HepG2 (cell line): ENCODE data around the gene RASGRP2. TPM values are rescaled to one million over a fixed set of nuclear protein-coding genes. Genes with fewer than 3 reads are reported as not detected.

Experiments used
- ATAC-seq: fragments of 200-7000 bp; cut with Tn5 transposase; 3 replicates; pipeline ENCODE4 v1.9.1; 2020; ENCODE audit warnings: mild to moderate bottlenecking, moderate library complexity
- BruUV-seq: library from RNA; stranded (reverse); fragments of 400-500 nt; replicated peaks from 2 replicates; lab custom pipeline; 2021; lab: Mats Ljungman, UMichigan
- CTCF ChIA-PET: fragments of 300-600 bp; formaldehyde crosslinking; extraction: SDS; loops from one replicate; lab custom pipeline; 2021; ENCODE audit warnings: low total read pairs, inconsistent platforms, low intra/inter-chr PET ratio; lab: Yijun Ruan, JAX
- POLR2A ChIA-PET: fragments of 350-600 bp; sonication (Branson Sonifier 250); formaldehyde crosslinking; loops from one replicate; lab custom pipeline; 2020; ENCODE audit warnings: antibody characterized with exemption, inconsistent platforms; lab: Yijun Ruan, JAX
- DNase-seq: peaks from one replicate; pipeline ENCODE4 v3.0.0-alpha.2; 2015; ENCODE audit warnings: low spot score
- FAIRE-seq: peaks from 3 replicates; lab custom pipeline; 2011; peaks lifted over from hg19 to GRCh38; lab: Jason Lieb, UNC
- H2AFZ ChIP-seq: one replicate; pipeline ENCODE4 v1.6.1; 2011; ENCODE audit warnings: low read length, inconsistent platforms
- H3K27ac ChIP-seq: fragments of 300-600 bp; 3 replicates; pipeline ENCODE4 v1.8.0; 2011; ENCODE audit warnings: mixed run types, mild to moderate bottlenecking, mixed read lengths, low read length, inconsistent platforms; ENCODE audit not compliant: insufficient read depth; ENCODE audit errors: extremely low read length
- H3K27me3 ChIP-seq, 2 experiments: fragments of 200-600 bp in 1 of 2; 2 replicates in 1 of 2; 3 replicates in 1 of 2; pipeline versions ENCODE4 v1.6.0 to v1.8.0; 2011; ENCODE audit warnings: low read length in 2 of 2, mild to moderate bottlenecking in 2 of 2, moderate library complexity in 2 of 2, inconsistent platforms in 1 of 2; ENCODE audit not compliant: insufficient read depth in 2 of 2, control insufficient read depth in 1 of 2
- H3K36me3 ChIP-seq, 2 experiments: fragments of 200-600 bp in 1 of 2; replicated peaks in 1 of 2; 2 replicates in 1 of 2; 3 replicates in 1 of 2; pipeline versions ENCODE4 v1.5.1 to v1.8.0; 2011; ENCODE audit warnings: low read length in 2 of 2, inconsistent platforms in 1 of 2; ENCODE audit not compliant: insufficient read depth in 2 of 2, control insufficient read depth in 1 of 2
- H3K4me1 ChIP-seq: 2 replicates; pipeline ENCODE4 v1.5.1; 2012; ENCODE audit warnings: low read length, inconsistent platforms; ENCODE audit not compliant: insufficient read depth
- H3K4me2 ChIP-seq: 2 replicates; pipeline ENCODE4 v1.6.0; 2011; ENCODE audit warnings: low read depth, low read length, inconsistent platforms
- H3K4me3 ChIP-seq, 3 experiments: fragments of 200-600 bp in 1 of 3; sonication (generic), shearing (Covaris generic) in 1 of 3; replicated peaks in 1 of 3; 2 replicates each; pipeline ENCODE4 v1.5.1; 2011 to 2016; ENCODE audit warnings: low read length in 3 of 3, inconsistent platforms in 2 of 3, low read depth in 2 of 3, mild to moderate bottlenecking in 2 of 3, control low read depth in 1 of 3, mixed read lengths in 1 of 3; ENCODE audit not compliant: insufficient read depth in 1 of 3
- H3K79me2 ChIP-seq: one replicate; pipeline ENCODE4 v1.6.1; 2011; ENCODE audit warnings: low read length, inconsistent platforms; ENCODE audit not compliant: insufficient read depth
- H3K9ac ChIP-seq: 2 replicates; pipeline ENCODE4 v1.6.0; 2011; ENCODE audit warnings: mild to moderate bottlenecking, low read depth, low read length, inconsistent platforms; ENCODE audit not compliant: insufficient read depth
- H3K9me3 ChIP-seq: 2 replicates; pipeline ENCODE4 v1.5.1; 2012; ENCODE audit warnings: mild to moderate bottlenecking, low read length
- H4K20me1 ChIP-seq: 2 replicates; pipeline ENCODE4 v1.6.0; 2011; ENCODE audit warnings: inconsistent platforms, mild to moderate bottlenecking, low read length, moderate library complexity; ENCODE audit not compliant: insufficient read depth
- AKAP8 ChIP-seq: sonication (generic); formaldehyde crosslinking; IDR thresholded peaks from 2 replicates; pipeline ENCODE4 v1.5.1; 2020; ENCODE audit warnings: mild to moderate bottlenecking, missing genetic modification reagents
- BCL3 ChIP-seq: sonication (generic); formaldehyde crosslinking; IDR thresholded peaks from 2 replicates; pipeline ENCODE4 v1.5.1; 2020; ENCODE audit warnings: mild to moderate bottlenecking, missing genetic modification reagents, moderate library complexity
- DDIT3 ChIP-seq: sonication (generic); formaldehyde crosslinking; IDR thresholded peaks from 2 replicates; pipeline ENCODE4 v1.4.0; 2020; ENCODE audit warnings: mild to moderate bottlenecking, missing genetic modification reagents
- E2F1 ChIP-seq: sonication (generic); formaldehyde crosslinking; IDR thresholded peaks from 2 replicates; pipeline ENCODE4 v1.5.0; 2020; ENCODE audit warnings: missing genetic modification reagents
- FOXK1 ChIP-seq: sonication (generic); formaldehyde crosslinking; IDR thresholded peaks from 2 replicates; pipeline ENCODE4 v1.4.0; 2020; ENCODE audit warnings: low read depth, missing genetic modification reagents, borderline replicate concordance
- GZF1 ChIP-seq: sonication (generic); formaldehyde crosslinking; IDR thresholded peaks from 2 replicates; pipeline ENCODE4 v1.5.1; 2020; ENCODE audit warnings: mild to moderate bottlenecking, missing genetic modification reagents
- KLF15 ChIP-seq: sonication (generic); formaldehyde crosslinking; IDR thresholded peaks from 2 replicates; pipeline ENCODE4 v1.8.1; 2023; ENCODE audit warnings: borderline replicate concordance, mild to moderate bottlenecking, inconsistent platforms, missing genetic modification reagents, mixed read lengths
- PLSCR1 ChIP-seq: sonication (generic); formaldehyde crosslinking; IDR thresholded peaks from 2 replicates; pipeline ENCODE4 v1.5.0; 2020; ENCODE audit warnings: missing genetic modification reagents, mild to moderate bottlenecking, borderline replicate concordance
- PPARG ChIP-seq: conservative IDR thresholded peaks from 2 replicates; pipeline ENCODE4 v1.6.1; 2016; ENCODE audit warnings: missing biosample characterization, missing genetic modification reagents
- SP140L ChIP-seq: sonication (generic); formaldehyde crosslinking; IDR thresholded peaks from 2 replicates; pipeline ENCODE4 v1.4.0; 2020; ENCODE audit warnings: missing genetic modification reagents, borderline replicate concordance
- ZBTB2 ChIP-seq: sonication (generic); formaldehyde crosslinking; IDR thresholded peaks from 2 replicates; pipeline ENCODE4 v1.8.0; 2022; ENCODE audit warnings: low read depth, missing genetic modification reagents
- ZNF557 ChIP-seq: sonication (generic); formaldehyde crosslinking; IDR thresholded peaks from 2 replicates; pipeline ENCODE4 v1.4.0; 2020; ENCODE audit warnings: missing genetic modification reagents
- ZNF747 ChIP-seq: sonication (generic); formaldehyde crosslinking; IDR thresholded peaks from 2 replicates; pipeline ENCODE4 v1.8.1; 2023; ENCODE audit warnings: missing genetic modification reagents, mild to moderate bottlenecking, borderline replicate concordance
- ZSCAN31 ChIP-seq: sonication (generic); formaldehyde crosslinking; IDR thresholded peaks from 2 replicates; pipeline ENCODE4 v1.5.0; 2020; ENCODE audit warnings: low read depth, mild to moderate bottlenecking, missing genetic modification reagents
- WGBS: methylation state at CpG from one replicate; pipeline ENCODE4 v1.1.6; 2017; ENCODE audit warnings: low lambda C conversion rate; 5-methylcytosine and 5-hydroxymethylcytosine counted together
- in situ Hi-C: cut with HindIII; loops from 2 replicates; pipeline ENCODE4 v1.10.0; 2017; ENCODE audit warnings: low pct_unique_long_range_greater_than_20kb; ENCODE audit not compliant: extremely low pct_ligation_motif_present
- intact Hi-C: fragments of 100-400 bp; cut with micrococcal nuclease; formaldehyde crosslinking; loops from one replicate; pipeline ENCODE4 v1.10.0; 2022; ENCODE audit not compliant: unreplicated experiment
- polyA plus RNA-seq, 8 experiments: library from polyadenylated mRNA; depleted of rRNA in 3 of 8; stranded (reverse) in 7 of 8; unstranded in 1 of 8; fragments of >200 nt; fragmentation: Illumina TruSeq in 4 of 8; extraction: Trizol in 4 of 8; gene quantifications; 2 replicates each; pipeline versions ENCODE4 v1.2.1 to v1.2.3, GENCODE V29; 2011 to 2016; ENCODE audit warnings: low read depth in 4 of 8, missing spikeins in 1 of 8, mixed read lengths in 1 of 8; ENCODE audit not compliant: insufficient read depth in 1 of 8
- total RNA-seq, 5 experiments: library from RNA; depleted of rRNA; stranded (reverse); fragments of >200 nt; fragmentation: Illumina TruSeq; extraction: Trizol; gene quantifications; 2 replicates each; pipeline ENCODE4 v1.2.3, GENCODE V29; 2016; ENCODE audit warnings: low read depth in 1 of 5

Gene RASGRP2
- total and polyA plus RNA-seq, 2 of the 13 experiments (the other 11 are each of a cell fraction or from before 2014, with no cell fraction given): 0.61 TPM; not detected in 1

- no peak for DNase-seq
- POLR2A ChIA-PET: no interaction called here
- no peak overlapping the region for H2AFZ ChIP-seq
- no peaks in the 10 kb centered on the region for H3K9me3 ChIP-seq
- BruUV-seq: no TSS peak
- FAIRE-seq: no peak
- in situ Hi-C loops (no loop called here), intact Hi-C loops (no loop called here)
- no peak overlapping the region for H3K27ac ChIP-seq
- no peak overlapping the region for H3K9ac ChIP-seq
- CTCF ChIA-PET: no interaction called here
- H3K4me2 ChIP-seq: no peak overlapping the region
- H4K20me1 ChIP-seq: no peaks in the 10 kb centered on the region
- no peak for TF ChIP-seq ZNF557 (CRISPR knock-in tag)
- TF ChIP-seq E2F1 (CRISPR knock-in tag): no peak
- no peak for TF ChIP-seq FOXK1 (CRISPR knock-in tag)
- H3K4me3 ChIP-seq: no peak overlapping the region
- H3K4me1 ChIP-seq: peaks cover 5% of the 10 kb centered on the region; the same call in 1 of the 2 replicates
- no peaks in the 10 kb centered on the region for H3K79me2 ChIP-seq
- H3K27me3 ChIP-seq: peaks cover 7 to 79% of the 10 kb centered on the region in 2 experiments; a peak in 4 of 5 replicates
- H3K36me3 ChIP-seq: no peaks in the 10 kb centered on the region
- no peak for ATAC-seq
- WGBS: 2% methylated on average over 5 of the region's 5 CpGs
Measured at GRCh38 chr11:64715110-64715509, 28.8 kb downstream of the RASGRP2 start.

GRCh38 chr11:64714666-64715065 is 29.3 kb downstream of the RASGRP2 start:
- H3K36me3 ChIP-seq: no peaks in the 10 kb centered on the region
- H3K9me3 ChIP-seq: no peaks in the 10 kb centered on the region
- CTCF ChIA-PET: no interaction called here
- BruUV-seq: no TSS peak
- H3K27me3 ChIP-seq: peaks cover 7 to 76% of the 10 kb centered on the region in 2 experiments; a peak in 4 of 5 replicates
- H3K4me3 ChIP-seq: no peak overlapping the region
- H3K79me2 ChIP-seq: no peaks in the 10 kb centered on the region
- POLR2A ChIA-PET: no interaction called here
- 55% methylated on average over 5 of the region's 5 CpGs for WGBS
- DNase-seq (no peak), ATAC-seq (no peak), FAIRE-seq (no peak)
- in situ Hi-C loops (no loop called here), intact Hi-C loops (no loop called here)
- no peak overlapping the region for H3K27ac ChIP-seq
- H2AFZ ChIP-seq: no peak overlapping the region
- H3K9ac ChIP-seq: no peak overlapping the region
- H3K4me1 ChIP-seq: peaks cover 5% of the 10 kb centered on the region; the same call in 1 of the 2 replicates
- H4K20me1 ChIP-seq: no peaks in the 10 kb centered on the region
- H3K4me2 ChIP-seq: no peak overlapping the region
- TF ChIP-seq PPARG (no peak), ZNF747 (CRISPR knock-in tag) (no peak), KLF15 (CRISPR knock-in tag) (no peak), BCL3 (CRISPR knock-in tag) (no peak), ZBTB2 (CRISPR knock-in tag) (no peak), DDIT3 (CRISPR knock-in tag) (no peak), ZSCAN31 (no peak), PLSCR1 (CRISPR knock-in tag) (no peak), GZF1 (CRISPR knock-in tag) (no peak), AKAP8 (CRISPR knock-in tag) (no peak), SP140L (CRISPR knock-in tag) (no peak)
